Brain microvascular endothelial cell (primary cell): ENCODE measurements around the gene ATAD2B.
A peak's percentile ranks its signal among the peaks of the same experiment; 100 is the strongest.

Source experiments
- DNase-seq: peaks from one replicate; pipeline ENCODE4 v3.0.0-alpha.2; 2020
- H3K27ac ChIP-seq: fragments of 250-450 bp; sonication (Bioruptor Pico); 2 replicates; pipeline ENCODE4 v1.5.1; 2020; ENCODE audit warnings: mild to moderate bottlenecking, moderate library complexity
- H3K27me3 ChIP-seq: fragments of 250-450 bp; sonication (Bioruptor Pico); replicated peaks from 2 replicates; pipeline ENCODE4 v1.5.1; 2020; ENCODE audit warnings: mild to moderate bottlenecking
- H3K36me3 ChIP-seq: fragments of 250-450 bp; sonication (Bioruptor Pico); replicated peaks from 2 replicates; pipeline ENCODE4 v1.5.1; 2020; ENCODE audit warnings: mild to moderate bottlenecking
- H3K4me3 ChIP-seq: 2 replicates; pipeline ENCODE4 v1.5.1; 2011; ENCODE audit warnings: low read depth, mild to moderate bottlenecking, control low read depth, low read length, moderate library complexity
- in situ Hi-C: cut with HindIII; loops from 2 replicates; pipeline ENCODE4 v1.10.0; 2017; ENCODE audit warnings: low sequenced_read_pairs, low pct_ligation_motif_present
- TF ChIP-seq, protein P1 (sequence below): IDR thresholded peaks from 2 replicates; pipeline ENCODE4 v1.5.1; 2011; ENCODE audit warnings: low read depth, mild to moderate bottlenecking, moderate library complexity, low read length, control low read depth, inconsistent platforms; ENCODE audit errors: missing control alignments

The ATAD2B gene

DNA sequence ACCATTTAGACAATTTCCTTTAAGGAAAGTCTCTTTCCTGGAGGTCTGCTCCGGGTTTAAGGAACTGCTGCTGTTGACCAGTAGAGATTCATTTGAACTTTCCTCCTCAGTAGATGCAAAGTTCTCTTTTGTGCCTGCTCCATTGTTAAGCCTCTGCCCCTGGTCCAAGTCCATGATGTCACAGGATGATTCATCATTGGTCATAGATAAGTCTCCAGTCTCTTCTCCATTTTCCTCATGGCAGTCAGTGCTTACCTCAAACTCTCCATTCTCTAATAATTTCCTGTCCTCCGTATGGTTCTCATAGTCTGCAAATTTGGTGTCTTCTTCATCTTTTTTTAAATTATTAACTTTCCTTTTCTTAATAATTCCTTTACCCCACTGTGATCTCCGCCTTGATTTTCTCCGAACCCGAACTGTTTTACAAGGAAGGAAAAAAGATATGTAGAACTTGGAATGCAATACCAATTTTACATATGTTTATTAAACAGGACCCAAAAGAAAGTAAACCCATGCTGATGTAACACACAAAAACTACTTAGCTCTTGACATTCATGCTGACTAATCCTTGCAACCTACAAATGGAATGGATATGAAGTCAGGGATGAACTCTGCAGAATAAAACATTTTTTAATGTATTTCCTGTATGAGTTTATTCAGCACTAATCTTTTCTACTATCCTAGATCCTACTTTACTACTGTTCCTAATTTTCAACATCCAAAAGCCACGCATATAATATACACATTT is 169.1 kb downstream of the ATAD2B start:
- no peaks in the 10 kb centered on the region for H3K36me3 ChIP-seq
- in situ Hi-C loops: no loop called here
- peak; percentile 83 for DNase-seq
- no peaks in the 10 kb centered on the region for H3K27me3 ChIP-seq
- TF ChIP-seq, protein P1, sequence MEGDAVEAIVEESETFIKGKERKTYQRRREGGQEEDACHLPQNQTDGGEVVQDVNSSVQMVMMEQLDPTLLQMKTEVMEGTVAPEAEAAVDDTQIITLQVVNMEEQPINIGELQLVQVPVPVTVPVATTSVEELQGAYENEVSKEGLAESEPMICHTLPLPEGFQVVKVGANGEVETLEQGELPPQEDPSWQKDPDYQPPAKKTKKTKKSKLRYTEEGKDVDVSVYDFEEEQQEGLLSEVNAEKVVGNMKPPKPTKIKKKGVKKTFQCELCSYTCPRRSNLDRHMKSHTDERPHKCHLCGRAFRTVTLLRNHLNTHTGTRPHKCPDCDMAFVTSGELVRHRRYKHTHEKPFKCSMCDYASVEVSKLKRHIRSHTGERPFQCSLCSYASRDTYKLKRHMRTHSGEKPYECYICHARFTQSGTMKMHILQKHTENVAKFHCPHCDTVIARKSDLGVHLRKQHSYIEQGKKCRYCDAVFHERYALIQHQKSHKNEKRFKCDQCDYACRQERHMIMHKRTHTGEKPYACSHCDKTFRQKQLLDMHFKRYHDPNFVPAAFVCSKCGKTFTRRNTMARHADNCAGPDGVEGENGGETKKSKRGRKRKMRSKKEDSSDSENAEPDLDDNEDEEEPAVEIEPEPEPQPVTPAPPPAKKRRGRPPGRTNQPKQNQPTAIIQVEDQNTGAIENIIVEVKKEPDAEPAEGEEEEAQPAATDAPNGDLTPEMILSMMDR: no peak
- H3K4me3 ChIP-seq: no peak overlapping the region
- peak overlapping the region; percentile 87 for H3K27ac ChIP-seq

DNA sequence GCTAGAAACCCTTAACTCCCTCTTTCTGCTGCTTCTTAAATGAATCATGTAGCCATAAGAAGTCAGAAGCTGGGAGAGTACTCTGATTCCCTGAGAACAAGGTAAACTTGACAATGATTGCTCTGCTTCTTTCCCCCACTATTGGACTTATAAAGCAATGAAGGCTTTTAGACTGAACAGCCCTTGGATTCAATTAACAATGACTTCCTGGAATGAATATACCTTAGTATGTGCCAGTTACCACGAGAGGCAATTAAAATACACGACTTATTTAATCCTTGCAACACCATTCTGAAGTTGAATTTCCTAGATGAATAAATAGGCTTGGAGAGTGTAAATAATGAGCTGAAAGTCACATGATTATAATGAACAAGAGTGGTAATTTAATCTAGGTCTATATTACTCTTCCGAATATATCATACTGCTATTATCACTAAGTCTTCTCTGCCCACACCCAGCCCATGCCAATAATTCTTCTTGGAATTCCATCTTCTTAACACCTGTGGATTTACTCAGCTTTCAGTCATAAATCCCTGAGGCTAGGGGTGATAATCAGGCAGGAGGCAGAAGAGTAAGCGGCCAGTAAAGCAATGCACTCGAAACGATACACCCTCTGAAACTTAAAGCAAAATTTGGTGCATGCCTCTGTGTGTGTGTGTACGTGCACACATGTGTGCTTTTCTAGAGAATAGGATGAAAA is 170.2 kb downstream of the ATAD2B start:
- Histone ChIP-seq H3K36me3 (no peaks in the 10 kb centered on the region), H3K27ac (no peak overlapping the region), H3K4me3 (no peak overlapping the region), H3K27me3 (no peaks in the 10 kb centered on the region)
- TF ChIP-seq, protein P1: no peak
- in situ Hi-C loops: no loop called here
- DNase-seq: no peak

DNA sequence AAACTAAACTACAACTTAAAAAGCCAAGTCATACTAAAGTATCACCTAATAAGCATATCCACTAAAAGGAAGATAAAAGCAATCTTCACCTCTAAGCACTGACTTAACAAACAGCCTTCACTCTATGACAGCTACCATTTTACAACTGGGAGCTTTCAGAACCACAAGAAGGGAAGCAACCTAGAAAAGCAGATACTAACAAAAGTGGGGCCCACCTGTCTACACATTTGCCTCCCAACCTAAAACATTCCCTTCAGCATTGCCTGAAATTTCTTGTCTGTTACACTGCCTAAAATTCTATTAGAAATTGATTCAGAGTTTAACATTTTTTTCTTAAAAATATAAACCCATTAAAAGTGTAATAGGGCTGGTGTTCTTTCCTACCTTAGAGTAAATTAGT is 172.0 kb downstream of the ATAD2B start:
- no peak for DNase-seq

DNA sequence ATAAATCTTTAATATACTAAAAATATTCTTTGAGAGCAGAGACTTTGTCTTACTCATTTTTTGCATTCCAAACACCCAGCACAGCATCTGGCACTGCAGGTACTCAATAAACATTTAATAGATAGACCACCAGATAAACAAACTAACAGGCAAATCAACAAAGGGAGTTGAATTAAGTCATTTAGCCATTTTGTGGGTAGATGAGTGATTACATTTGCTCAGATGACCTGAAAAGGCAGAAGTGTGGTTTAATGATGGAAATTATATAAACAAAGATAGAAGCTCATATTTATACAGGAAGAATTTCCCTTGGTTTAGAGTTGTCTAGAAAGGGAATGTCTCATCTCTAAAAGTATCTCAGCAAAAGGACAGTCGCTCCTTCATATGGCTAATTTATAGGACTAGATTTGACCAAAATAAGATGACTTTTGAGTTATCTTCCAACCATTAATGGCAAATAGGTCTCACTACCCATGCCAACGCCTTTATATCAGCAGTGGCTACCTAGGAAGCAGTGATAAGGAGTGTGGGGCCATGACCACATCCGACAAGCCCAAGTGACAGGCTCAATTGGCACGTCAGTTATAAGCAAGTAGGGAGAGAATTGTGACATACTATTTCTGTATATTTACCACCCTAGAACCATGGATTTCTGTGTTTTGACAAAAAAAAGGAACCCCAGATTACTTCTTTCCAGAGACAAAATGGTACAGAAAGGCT is 173.5 kb downstream of the ATAD2B start:
- no peak for DNase-seq
- TF ChIP-seq, protein P1: no peak
- in situ Hi-C loops: no loop called here
- Histone ChIP-seq H3K27ac (no peak overlapping the region), H3K36me3 (no peaks in the 10 kb centered on the region), H3K27me3 (no peaks in the 10 kb centered on the region), H3K4me3 (no peak overlapping the region)

More for the DNA sequence above, 172.0 kb downstream of the ATAD2B start:
- Histone ChIP-seq H3K36me3 (no peaks in the 10 kb centered on the region), H3K4me3 (no peak overlapping the region), H3K27me3 (no peaks in the 10 kb centered on the region), H3K27ac (no peak overlapping the region)
- in situ Hi-C loops: no loop called here
- TF ChIP-seq, protein P1: no peak

DNA sequence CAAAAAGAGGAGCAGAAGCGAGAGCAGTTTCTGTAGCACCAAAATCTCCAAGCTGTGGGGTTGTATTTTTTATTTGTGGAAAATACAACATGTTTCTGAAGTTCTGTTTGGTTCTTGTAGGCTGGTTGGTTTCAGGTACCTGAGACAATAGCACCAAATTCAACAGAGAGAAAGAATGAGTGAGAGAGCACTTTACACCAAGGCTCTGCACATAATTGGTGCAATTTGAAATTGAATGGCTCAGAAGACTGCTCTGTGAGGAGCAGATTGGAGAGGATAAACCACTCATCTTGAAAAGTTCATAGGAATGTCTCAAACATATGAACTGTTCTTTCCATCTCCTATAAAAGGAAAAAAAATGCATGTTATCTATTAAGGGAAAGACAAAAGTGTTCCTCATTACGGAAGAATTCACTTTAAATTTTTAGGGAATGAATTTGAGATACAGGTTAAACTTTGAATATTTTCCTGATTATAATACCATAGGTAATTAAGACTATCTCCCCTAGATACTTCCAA is 175.1 kb downstream of the ATAD2B start:
- DNase-seq: no peak
- no peak overlapping the region for H3K4me3 ChIP-seq
- no peaks in the 10 kb centered on the region for H3K36me3 ChIP-seq
- TF ChIP-seq, protein P1: no peak
- in situ Hi-C loops: no loop called here
- no peak overlapping the region for H3K27ac ChIP-seq
- H3K27me3 ChIP-seq: no peaks in the 10 kb centered on the region
